Muscle of leg (tissue), 11 donors: Measurements from ENCODE around the gene DSCAML1. TPM values are rescaled to one million over a fixed set of nuclear protein-coding genes. Genes with fewer than 3 reads are reported as not detected.

Experiments
- DNase-seq: peaks from one replicate; pipeline ENCODE4 v3.0.0; 2013
- H3K27ac ChIP-seq: one replicate; pipeline ENCODE4 v1.5.1; 2013; ENCODE audit warnings: mild to moderate bottlenecking, low read length, control low read depth
- H3K27me3 ChIP-seq: one replicate; pipeline ENCODE4 v1.6.1; 2013; ENCODE audit warnings: low read length; ENCODE audit not compliant: control insufficient read depth, insufficient read depth
- H3K36me3 ChIP-seq: one replicate; pipeline ENCODE4 v1.6.1; 2013; ENCODE audit warnings: low read length; ENCODE audit not compliant: control insufficient read depth, insufficient read depth
- H3K4me1 ChIP-seq: one replicate; pipeline ENCODE4 v1.6.1; 2013; ENCODE audit warnings: low read length; ENCODE audit not compliant: control insufficient read depth, insufficient read depth
- H3K4me3 ChIP-seq: one replicate; pipeline ENCODE4 v1.5.1; 2013; ENCODE audit warnings: low read length, control low read depth
- H3K9me3 ChIP-seq: replicated peaks from 2 replicates; pipeline ENCODE4 v1.6.1; 2013; ENCODE audit warnings: low read depth, low read length; ENCODE audit not compliant: control insufficient read depth
- WGBS: methylation state at CpG from one replicate; pipeline ENCODE4 v1.1.5; 2013; ENCODE audit warnings: missing lambda C conversion rate; ENCODE audit not compliant: insufficient coverage; 5-methylcytosine and 5-hydroxymethylcytosine counted together
- polyA plus RNA-seq, 8 donors: library from polyadenylated mRNA; unstranded; fragments of 120-200 nt; gene quantifications; one replicate each; pipeline versions ENCODE4 v1.2.1 to v1.2.3, GENCODE V29; 2013; ENCODE audit warnings: inconsistent platforms in 1 of 8, low replicate concordance in 1 of 8; ENCODE audit not compliant: insufficient read length in 8 of 8, insufficient read depth in 1 of 8
- total RNA-seq: library from RNA; stranded (reverse); fragments of 120-200 nt; gene quantifications from one replicate; pipeline ENCODE4 v1.2.4, GENCODE V29; 2013

DSCAML1 gene
- total and polyA plus RNA-seq, 9 donors, result 0.28 to 0.80 (median 0.60) TPM

DNA sequence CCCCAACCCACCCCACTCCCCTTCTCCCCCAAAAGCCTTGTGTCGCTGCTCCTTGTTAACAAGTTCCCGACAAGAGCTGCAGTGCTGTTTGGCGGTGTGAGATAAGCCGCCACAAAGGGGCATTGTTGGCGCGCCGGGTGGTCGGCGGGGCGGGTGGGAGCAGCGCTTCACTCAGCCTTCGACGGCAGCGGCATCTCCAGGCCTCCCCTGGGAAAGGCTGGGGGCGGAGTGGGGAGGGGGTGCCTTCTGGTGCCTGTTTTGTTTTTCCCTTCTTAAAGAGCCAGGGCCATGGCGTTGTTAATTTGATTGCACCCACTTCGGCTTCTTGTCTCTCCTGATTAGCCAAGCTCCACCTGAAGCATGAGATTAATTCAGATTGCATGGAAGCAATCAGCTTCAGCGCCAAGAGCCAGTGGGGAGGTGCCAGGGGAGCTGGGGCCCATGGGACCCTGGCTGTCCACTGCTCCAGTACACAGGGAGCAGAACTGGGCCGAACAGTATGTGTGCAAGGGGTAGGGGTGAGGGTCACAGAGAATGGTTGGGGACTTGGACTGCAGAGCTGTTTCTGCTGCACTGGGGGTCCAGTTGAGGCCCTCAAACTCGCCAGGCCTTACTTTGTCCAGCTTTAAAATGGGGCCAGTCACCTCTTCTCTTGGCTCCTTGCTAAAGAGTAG lies 304.3 kb downstream of the DSCAML1 start:
- Histone ChIP-seq H3K27me3 (peaks cover 26% of the 10 kb centered on the region), H3K4me1 (peaks cover 9% of the 10 kb centered on the region), H3K36me3 (no peaks in the 10 kb centered on the region), H3K4me3 (no peak overlapping the region), H3K9me3 (no peaks in the 10 kb centered on the region), H3K27ac (no peak overlapping the region)
- WGBS, result 28% methylated on average over 10 of the region's 20 CpGs
- no peak for DNase-seq

DNA sequence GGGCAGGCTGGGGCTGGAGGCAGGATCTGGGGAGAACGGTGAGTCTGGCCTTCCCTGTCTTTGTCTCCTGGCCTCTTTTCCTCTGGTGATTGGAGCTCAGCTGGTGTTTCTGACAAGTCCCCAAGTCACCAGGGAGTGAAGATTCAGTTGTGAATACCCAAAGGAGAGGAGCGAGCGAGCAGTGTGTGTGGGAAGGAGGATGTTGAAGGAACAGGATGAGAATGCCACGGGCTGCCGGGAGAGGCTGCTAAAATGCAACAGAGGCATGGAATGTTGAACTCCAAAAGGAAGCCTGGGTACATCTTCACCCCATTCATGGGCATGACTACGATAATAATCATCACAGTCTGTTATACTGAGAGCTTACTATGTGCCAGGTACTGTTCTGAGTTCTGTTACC lies 306.1 kb downstream of the DSCAML1 start:
- Histone ChIP-seq H3K27me3 (peaks cover 26% of the 10 kb centered on the region), H3K9me3 (no peaks in the 10 kb centered on the region), H3K27ac (no peak overlapping the region), H3K36me3 (no peaks in the 10 kb centered on the region), H3K4me1 (peaks cover 9% of the 10 kb centered on the region), H3K4me3 (no peak overlapping the region)
- 21% methylated on average over 3 of the region's 6 CpGs for WGBS
- no peak for DNase-seq

DNA sequence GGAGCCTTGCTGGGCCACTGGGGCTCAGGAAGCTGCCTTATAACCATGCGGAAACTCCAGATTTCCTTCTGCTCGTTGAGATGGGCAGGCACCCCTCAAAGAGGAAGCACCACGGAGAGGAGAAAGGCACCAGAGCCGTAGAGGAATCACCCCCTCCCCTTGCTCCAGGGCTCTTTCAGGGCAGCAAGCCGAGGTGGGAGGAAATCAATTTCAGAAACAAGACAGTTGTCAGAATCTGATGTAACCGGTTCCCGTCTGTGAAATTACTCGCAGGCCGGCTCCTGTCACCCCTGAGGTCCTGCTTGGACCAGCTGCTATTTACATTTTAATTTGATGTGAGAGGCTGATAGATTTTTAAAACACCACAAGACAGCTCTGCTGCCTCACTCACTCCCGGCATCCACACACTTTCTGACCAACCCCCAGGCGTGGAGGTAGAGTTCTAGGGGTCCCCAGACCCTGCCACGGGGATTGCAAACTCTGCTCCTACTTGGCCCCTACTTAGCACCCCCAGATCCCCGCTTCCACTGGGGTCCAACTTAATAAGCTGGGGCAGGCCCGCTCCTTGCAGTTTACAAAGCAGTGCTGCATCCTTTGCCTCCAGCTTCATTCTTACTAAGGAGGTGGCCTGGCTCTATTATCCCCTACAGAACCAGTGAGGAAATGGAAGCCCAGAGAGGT lies 306.9 kb downstream of the DSCAML1 start:
- Histone ChIP-seq H3K27me3 (peaks cover 26% of the 10 kb centered on the region), H3K4me1 (peaks cover 9% of the 10 kb centered on the region), H3K9me3 (no peaks in the 10 kb centered on the region), H3K4me3 (no peak overlapping the region), H3K27ac (no peak overlapping the region), H3K36me3 (no peaks in the 10 kb centered on the region)
- WGBS, result 35% methylated on average over 2 of the region's 14 CpGs
- no peak for DNase-seq

DNA sequence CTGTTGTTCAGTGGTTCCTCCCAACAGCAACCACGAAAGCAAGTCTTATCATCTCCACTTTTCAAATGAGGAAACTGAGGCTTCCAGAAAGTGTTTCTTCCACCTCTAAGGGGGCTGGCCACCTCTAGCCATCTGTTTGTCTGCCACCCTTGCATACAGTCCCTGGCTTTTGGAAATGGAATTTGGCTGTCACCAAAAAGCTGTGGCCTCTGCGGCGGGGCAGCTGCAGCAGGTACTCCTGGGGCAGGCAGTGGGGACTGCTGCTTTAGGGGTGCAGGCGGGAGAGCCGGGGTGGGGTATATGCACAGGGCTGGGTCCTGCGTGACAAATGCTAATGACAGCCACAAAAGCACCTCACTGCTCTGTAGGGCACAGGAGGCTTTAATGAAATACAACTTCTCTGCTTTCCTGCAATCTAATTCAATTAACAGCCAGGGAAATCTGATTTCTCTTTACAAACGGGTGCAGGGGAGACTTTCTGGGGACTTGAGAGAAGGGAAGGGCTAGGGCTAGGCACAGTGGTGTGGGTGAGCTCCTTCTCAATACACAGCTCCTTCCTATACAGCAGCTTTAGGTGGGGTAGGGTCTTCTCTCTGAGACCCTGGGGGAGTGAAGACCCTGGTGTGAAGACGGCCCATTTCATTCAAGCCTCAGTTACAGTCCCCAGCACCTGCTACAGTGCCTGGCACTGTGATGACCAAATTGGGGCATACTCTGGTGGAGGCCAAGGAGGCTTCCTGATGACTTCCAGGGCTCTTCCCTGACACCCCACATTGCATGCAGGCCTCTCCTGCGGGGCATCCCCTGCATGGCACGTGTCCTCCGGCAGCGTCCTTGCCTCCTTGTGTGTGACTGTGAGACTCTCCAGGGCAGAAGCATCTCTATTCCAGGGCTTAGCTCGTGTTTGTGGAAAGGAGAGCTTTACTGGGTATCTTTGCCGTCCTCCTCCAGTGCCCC lies 307.7 kb downstream of the DSCAML1 start:
- no peak overlapping the region for H3K4me3 ChIP-seq
- H3K27me3 ChIP-seq, result peaks cover 26% of the 10 kb centered on the region
- no peaks in the 10 kb centered on the region for H3K36me3 ChIP-seq
- WGBS, result 71% methylated on average over 7 of the region's 14 CpGs
- H3K4me1 ChIP-seq, result peaks cover 9% of the 10 kb centered on the region
- no peak overlapping the region for H3K27ac ChIP-seq
- no peak for DNase-seq
- no peaks in the 10 kb centered on the region for H3K9me3 ChIP-seq

- peaks cover 5% of the 10 kb centered on the region for H3K4me1 ChIP-seq
- H3K27me3 ChIP-seq, result peaks cover 12% of the 10 kb centered on the region
- WGBS, result 92% methylated on average over 13 of the region's 13 CpGs
- no peaks in the 10 kb centered on the region for H3K36me3 ChIP-seq
- H3K27ac ChIP-seq, result no peak overlapping the region
- H3K4me3 ChIP-seq, result no peak overlapping the region
- DNase-seq, result no peak
- H3K9me3 ChIP-seq, result no peaks in the 10 kb centered on the region
Measured at GRCh38 chr11:117486059-117486458, 311.0 kb downstream of the DSCAML1 start.

GRCh38 chr11:117484156-117484555 lies 312.9 kb downstream of the DSCAML1 start:
- 20% methylated on average over 1 of the region's 9 CpGs for WGBS

DNA sequence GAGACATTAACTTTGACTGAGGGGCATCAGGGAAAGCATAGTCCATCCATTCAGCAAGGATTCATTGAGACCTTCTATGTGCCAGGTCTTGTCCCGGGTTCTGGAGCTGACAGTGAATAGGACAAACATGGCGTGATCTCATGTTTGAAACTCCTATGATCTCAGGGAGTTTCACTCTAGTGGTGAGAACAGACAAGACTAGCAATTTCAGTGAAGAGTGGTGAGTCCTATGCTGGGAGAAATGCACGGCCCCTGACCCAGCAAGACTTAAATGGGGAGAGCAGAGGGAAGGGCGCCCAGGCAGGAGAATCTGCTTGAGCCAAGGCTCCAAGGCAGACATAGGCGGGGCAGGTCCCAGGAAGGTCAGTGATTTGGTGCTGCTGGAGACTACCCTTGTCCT lies 313.6 kb downstream of the DSCAML1 start:
- Histone ChIP-seq H3K9me3 (no peaks in the 10 kb centered on the region), H3K4me3 (no peak overlapping the region), H3K27ac (no peak overlapping the region), H3K27me3 (no peaks in the 10 kb centered on the region), H3K4me1 (no peaks in the 10 kb centered on the region), H3K36me3 (no peaks in the 10 kb centered on the region)
- 75% methylated on average over 5 of the region's 5 CpGs for WGBS
- no peak for DNase-seq

More at GRCh38 chr11:117484156-117484555, 312.9 kb downstream of the DSCAML1 start:
- no peak overlapping the region for H3K27ac ChIP-seq
- H3K4me3 ChIP-seq, result no peak overlapping the region
- no peaks in the 10 kb centered on the region for H3K4me1 ChIP-seq
- DNase-seq, result peak; percentile 19
- H3K36me3 ChIP-seq, result no peaks in the 10 kb centered on the region
- H3K9me3 ChIP-seq, result no peaks in the 10 kb centered on the region
- H3K27me3 ChIP-seq, result peaks cover 4% of the 10 kb centered on the region

GRCh38 chr11:117482881-117483280 lies 314.1 kb downstream of the DSCAML1 start:
- DNase-seq, result no peak
- Histone ChIP-seq H3K4me3 (no peak overlapping the region), H3K27ac (no peak overlapping the region), H3K4me1 (no peaks in the 10 kb centered on the region), H3K9me3 (no peaks in the 10 kb centered on the region), H3K36me3 (no peaks in the 10 kb centered on the region), H3K27me3 (no peaks in the 10 kb centered on the region)
- 77% methylated on average over 6 of the region's 8 CpGs for WGBS

DNA sequence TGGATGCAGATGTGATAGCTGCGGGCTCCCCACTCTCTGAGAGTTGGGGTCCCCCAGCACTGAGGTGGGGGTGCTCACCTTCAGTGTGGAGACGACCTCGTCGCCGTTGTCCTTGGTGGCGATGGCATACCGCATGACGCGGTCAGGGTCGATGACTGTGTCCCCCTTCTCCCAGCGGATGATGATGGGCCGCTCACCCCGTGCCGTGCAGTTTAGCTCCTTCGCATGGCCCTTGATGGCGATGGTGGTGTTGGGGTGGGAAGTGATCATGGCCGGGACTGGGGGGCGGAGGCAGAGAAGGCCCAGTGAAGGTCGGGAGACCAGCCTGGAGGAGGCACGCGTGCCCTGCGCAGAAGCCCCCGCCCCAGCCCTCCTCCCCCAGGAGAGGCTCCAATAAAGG lies 315.1 kb downstream of the DSCAML1 start:
- Histone ChIP-seq H3K27ac (no peak overlapping the region), H3K27me3 (no peaks in the 10 kb centered on the region), H3K9me3 (no peaks in the 10 kb centered on the region), H3K4me1 (no peaks in the 10 kb centered on the region), H3K4me3 (no peak overlapping the region), H3K36me3 (no peaks in the 10 kb centered on the region)
- DNase-seq, result no peak
- WGBS, result 100% methylated on average over 2 of the region's 23 CpGs

GRCh38 chr11:117481036-117481435 lies 316.0 kb downstream of the DSCAML1 start:
- Histone ChIP-seq H3K9me3 (no peaks in the 10 kb centered on the region), H3K36me3 (no peaks in the 10 kb centered on the region), H3K4me1 (no peaks in the 10 kb centered on the region), H3K4me3 (no peak overlapping the region), H3K27ac (no peak overlapping the region), H3K27me3 (no peaks in the 10 kb centered on the region)
- DNase-seq, result no peak
- WGBS, result 83% methylated on average over 5 of the region's 6 CpGs
